Testis (tissue), 3 donors: ENCODE data around the gene PUS7. TPM values are rescaled to one million over a fixed set of nuclear protein-coding genes. Genes with fewer than 3 reads are reported as not detected.
"Not testable (repeated sequence)": the region's sequence is repeated elsewhere in the genome, so short reads cannot be mapped to it uniquely, and the experiment has no call there.

Experiments used
- DNase-seq: peaks from one replicate; pipeline ENCODE4 v3.0.0-alpha.2; 2019
- H3K27ac ChIP-seq, 2 donors: fragments of 200-600 bp; sonication (generic); one replicate each; pipeline ENCODE4 v1.5.1; 2019
- H3K27me3 ChIP-seq: fragments of 200-600 bp; sonication (generic); one replicate; pipeline ENCODE4 v1.5.1; 2019
- H3K36me3 ChIP-seq: fragments of 200-600 bp; sonication (generic); one replicate; pipeline ENCODE4 v1.5.1; 2017; ENCODE audit warnings: low read depth; ENCODE audit errors: missing control alignments
- H3K4me1 ChIP-seq: fragments of 200-600 bp; sonication (generic); one replicate; pipeline ENCODE4 v1.5.1; 2019
- H3K4me3 ChIP-seq, 2 donors: fragments of 200-600 bp; sonication (generic); one replicate each; pipeline ENCODE4 v1.5.1; 2017 to 2019
- H3K9me3 ChIP-seq: fragments of 200-600 bp; sonication (generic); one replicate; pipeline ENCODE4 v1.5.1; 2017
- CTCF ChIP-seq, 3 experiments: fragments of 450-650 bp in 2 of 3; fragments of 200-600 bp in 1 of 3; sonication (generic) in 1 of 3; IDR thresholded peaks; one replicate each; pipeline ENCODE4 v1.5.1; 2016 to 2019; ENCODE audit warnings: antibody characterized with exemption in 3 of 3, mild to moderate bottlenecking in 2 of 3, moderate library complexity in 1 of 3
- POLR2A ChIP-seq: fragments of 450-650 bp; IDR thresholded peaks from one replicate; pipeline ENCODE4 v1.6.1; 2017; ENCODE audit warnings: antibody characterized with exemption, mild to moderate bottlenecking, moderate library complexity
- whole genome bisulfite sequencing, 2 donors: methylation state at CpG; one replicate each; pipeline ENCODE4 v1.1.5; 2018; 5-methylcytosine and 5-hydroxymethylcytosine counted together
- intact Hi-C: fragments of 100-400 bp; cut with DNase I; formaldehyde crosslinking; loops from one replicate; pipeline ENCODE4 v1.15.1; 2023; ENCODE audit warnings: low total_unique reads
- polyA plus RNA-seq: library from polyadenylated mRNA; stranded (reverse); fragments of 350-450 nt; fragmentation: Illumina TruSeq; extraction: RNeasy Lipid Tissue Mini Kit (QIAGEN cat#74804); gene quantifications from one replicate; pipeline ENCODE4 v1.2.3, GENCODE V29; 2014; ENCODE audit warnings: low read depth, low replicate concordance; ENCODE audit not compliant: insufficient read depth
- total RNA-seq, 2 donors: library from RNA; depleted of rRNA; stranded (reverse); fragments of >200 nt; gene quantifications; one replicate each; pipeline ENCODE4 v1.2.3, GENCODE V29; 2016

The PUS7 gene
- total and polyA plus RNA-seq, 3 donors from 2014 or later, result 8.7 to 18.0 (median 10.6) TPM

GRCh38 chr7:105461518-105461917 lies 60.6 kb downstream of the PUS7 start:
- no peak for DNase-seq
- TF ChIP-seq CTCF (IDR thresholded peaks at IDR 0.05), result no peak
- TF ChIP-seq POLR2A, result no peak
- intact Hi-C loops, result no loop called here
- Histone ChIP-seq H3K36me3 (no peaks in the 10 kb centered on the region), H3K27me3 (no peaks in the 10 kb centered on the region), H3K4me1 (no peaks in the 10 kb centered on the region), H3K9me3 (no peaks in the 10 kb centered on the region), H3K4me3 (no peak overlapping the region), H3K27ac (no peak overlapping the region)
- WGBS, 2 donors, result 96 to 100% methylated on average over 2 of the region's 2 CpGs

GRCh38 chr7:105457619-105458225 lies 64.3 kb downstream of the PUS7 start:
- Histone ChIP-seq H3K36me3 (no peaks in the 10 kb centered on the region), H3K27me3 (no peaks in the 10 kb centered on the region), H3K4me3 (no peak overlapping the region), H3K27ac (no peak overlapping the region), H3K9me3 (no peaks in the 10 kb centered on the region), H3K4me1 (no peaks in the 10 kb centered on the region)
- intact Hi-C loops, result no loop called here
- 88 to 93% methylated on average over 8 of the region's 8 CpGs for WGBS, 2 donors
- TF ChIP-seq POLR2A, result no peak
- TF ChIP-seq CTCF (IDR thresholded peaks at IDR 0.05), result no peak
- DNase-seq, result no peak

GRCh38 chr7:105454921-105455320 lies 67.2 kb downstream of the PUS7 start:
- no peak for DNase-seq
- H3K9me3 ChIP-seq, result no peaks in the 10 kb centered on the region
- no peak overlapping the region for H3K4me3 ChIP-seq
- intact Hi-C loops, result no loop called here
- 62 to 72% methylated on average over 2 of the region's 2 CpGs for WGBS, 2 donors
- no peaks in the 10 kb centered on the region for H3K4me1 ChIP-seq
- H3K27ac ChIP-seq, result no peak overlapping the region
- no peaks in the 10 kb centered on the region for H3K27me3 ChIP-seq
- no peak for TF ChIP-seq POLR2A
- TF ChIP-seq CTCF (IDR thresholded peaks at IDR 0.05), result no peak
- no peaks in the 10 kb centered on the region for H3K36me3 ChIP-seq

- H3K27ac ChIP-seq, result no peak overlapping the region
- no peak for DNase-seq
- no peak overlapping the region for H3K4me3 ChIP-seq
- no peaks in the 10 kb centered on the region for H3K27me3 ChIP-seq
- no peaks in the 10 kb centered on the region for H3K4me1 ChIP-seq
- WGBS, 2 donors, result 50 to 55% methylated on average over 3 of the region's 3 CpGs
- intact Hi-C loops, result no loop called here
- H3K9me3 ChIP-seq, result no peaks in the 10 kb centered on the region
- no peaks in the 10 kb centered on the region for H3K36me3 ChIP-seq
- TF ChIP-seq CTCF (IDR thresholded peaks at IDR 0.05) (no peak), POLR2A (no peak)
These were observed 67.8 kb downstream of the PUS7 start for GRCh38 chr7:105454095-105454747.

- TF ChIP-seq POLR2A (no peak), CTCF (IDR thresholded peaks at IDR 0.05) (no peak)
- Histone ChIP-seq H3K27me3 (no peaks in the 10 kb centered on the region), H3K27ac (no peak overlapping the region), H3K36me3 (no peaks in the 10 kb centered on the region), H3K9me3 (no peaks in the 10 kb centered on the region), H3K4me1 (no peaks in the 10 kb centered on the region), H3K4me3 (no peak overlapping the region)
- intact Hi-C loops, result no loop called here
- DNase-seq, result no peak
- 61 to 65% methylated on average over 2 of the region's 2 CpGs for WGBS, 2 donors
These were observed 70.0 kb downstream of the PUS7 start for GRCh38 chr7:105452085-105452484.

GRCh38 chr7:105450870-105451269 lies 71.2 kb downstream of the PUS7 start:
- intact Hi-C loops, H3K9me3 ChIP-seq, H3K27ac ChIP-seq, H3K4me3 ChIP-seq, H3K36me3 ChIP-seq, H3K4me1 ChIP-seq, H3K27me3 ChIP-seq, DNase-seq: not testable (repeated sequence)
- WGBS, 2 donors, result 78 to 97% methylated on average over 5 of the region's 5 CpGs
